M059J (cell line): ENCODE results near the gene GATAD2A. TPM values are rescaled to one million over a fixed set of nuclear protein-coding genes. Genes with fewer than 3 reads are reported as not detected.

Source experiments
- DNase-seq: peaks from one replicate; pipeline ENCODE4 v3.0.0-alpha.2; 2012; ENCODE audit warnings: low read depth
- total RNA-seq: library from RNA; depleted of rRNA; stranded (reverse); fragments of >200 nt; shearing (Covaris generic); gene quantifications from 2 replicates; pipeline ENCODE4 v1.2.3, GENCODE V29; 2014

Gene GATAD2A
- total RNA-seq, 1 experiment from 2014 or later: 48.7 TPM

GRCh38 chr19:19505669-19506326 is 100.3 kb downstream of the GATAD2A start:
- no peak for DNase-seq

GRCh38 chr19:19506592-19506991 is 101.1 kb downstream of the GATAD2A start:
- no peak for DNase-seq

GRCh38 chr19:19507354-19507753 is 101.9 kb downstream of the GATAD2A start:
- no peak for DNase-seq

- no peak for DNase-seq
Measured at GRCh38 chr19:19508217-19508616, 102.7 kb downstream of the GATAD2A start.

- DNase-seq: no peak
Measured at GRCh38 chr19:19510432-19510831, 105.0 kb downstream of the GATAD2A start.

GRCh38 chr19:19513682-19514081 is 108.2 kb downstream of the GATAD2A start:
- DNase-seq: no peak

GRCh38 chr19:19514215-19514657 is 108.8 kb downstream of the GATAD2A start:
- DNase-seq: no peak

GRCh38 chr19:19514881-19515641 is 109.6 kb downstream of the GATAD2A start, which contains the start of gene TSSK6:
Gene TSSK6, minus strand, starts transcription at chr19:19515548. Its CDS starts 121 bp downstream, at chr19:19515427.
- no peak for DNase-seq

GRCh38 chr19:19515642-19516519 is 110.4 kb downstream of the GATAD2A start, which contains the start of gene NDUFA13:
Gene NDUFA13, plus strand, starts transcription at chr19:19516225. Its CDS starts 14 bp downstream, at chr19:19516239.
- peak; percentile 91 for DNase-seq

GRCh38 chr19:19517235-19517619 is 111.8 kb downstream of the GATAD2A start:
- no peak for DNase-seq

GRCh38 chr19:19520989-19521388 is 115.5 kb downstream of the GATAD2A start:
- no peak for DNase-seq

GRCh38 chr19:19523177-19523576 is 117.7 kb downstream of the GATAD2A start:
- DNase-seq: no peak

GRCh38 chr19:19524053-19524452 is 118.6 kb downstream of the GATAD2A start:
- DNase-seq: no peak

- no peak for DNase-seq
Measured at GRCh38 chr19:19525611-19526380, 120.3 kb downstream of the GATAD2A start.

GRCh38 chr19:19526581-19527370 is 121.3 kb downstream of the GATAD2A start:
- DNase-seq: no peak

GRCh38 chr19:19527371-19527656 is 121.8 kb downstream of the GATAD2A start:
- DNase-seq: no peak

- DNase-seq: no peak
Measured at GRCh38 chr19:19527674-19528625, 122.5 kb downstream of the GATAD2A start.

- no peak for DNase-seq
Measured at GRCh38 chr19:19528721-19529490, 123.4 kb downstream of the GATAD2A start, which contains the start of gene YJEFN3. Gene YJEFN3, plus strand, starts transcription at chr19:19528911. Its CDS starts 22 bp downstream, at chr19:19528933.
